Body of pancreas (tissue), 4 donors: ENCODE data around the gene BOC.

Experiments
- POLR2A ChIP-seq, 3 donors: fragments of 450-650 bp; IDR thresholded peaks; one replicate each; pipeline ENCODE4 v1.6.1; 2016; ENCODE audit warnings: antibody characterized with exemption in 3 of 3, mild to moderate bottlenecking in 2 of 3
- TF ChIP-seq, protein P1 (sequence below), 7 experiments: fragments of 450-650 bp in 4 of 7; fragments of 200-600 bp in 3 of 7; sonication (generic) in 3 of 7; IDR thresholded peaks; one replicate each; pipeline ENCODE4 v1.5.1; 2016 to 2019; ENCODE audit warnings: antibody characterized with exemption in 7 of 7

DNA sequence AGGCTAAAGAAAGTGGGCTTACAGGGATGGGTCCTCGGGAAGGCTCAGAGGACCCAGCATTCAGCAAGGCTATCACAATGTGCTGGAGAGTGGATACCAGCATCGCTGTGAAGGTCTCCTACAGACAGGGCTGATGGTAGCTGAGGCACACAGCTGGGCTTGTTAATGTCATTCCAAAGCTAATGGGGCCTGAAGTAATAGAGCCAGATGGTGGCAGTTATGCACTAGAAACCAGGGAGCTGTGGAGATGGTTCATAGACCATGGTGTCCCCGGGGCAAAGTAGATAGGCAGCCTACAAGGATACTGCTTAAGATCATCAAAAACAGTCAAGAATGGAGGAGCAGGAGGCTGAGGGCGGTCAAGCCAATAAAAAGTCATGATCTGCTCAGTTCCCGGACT is 24.8 kb upstream of the BOC start:
- TF ChIP-seq, protein P1, sequence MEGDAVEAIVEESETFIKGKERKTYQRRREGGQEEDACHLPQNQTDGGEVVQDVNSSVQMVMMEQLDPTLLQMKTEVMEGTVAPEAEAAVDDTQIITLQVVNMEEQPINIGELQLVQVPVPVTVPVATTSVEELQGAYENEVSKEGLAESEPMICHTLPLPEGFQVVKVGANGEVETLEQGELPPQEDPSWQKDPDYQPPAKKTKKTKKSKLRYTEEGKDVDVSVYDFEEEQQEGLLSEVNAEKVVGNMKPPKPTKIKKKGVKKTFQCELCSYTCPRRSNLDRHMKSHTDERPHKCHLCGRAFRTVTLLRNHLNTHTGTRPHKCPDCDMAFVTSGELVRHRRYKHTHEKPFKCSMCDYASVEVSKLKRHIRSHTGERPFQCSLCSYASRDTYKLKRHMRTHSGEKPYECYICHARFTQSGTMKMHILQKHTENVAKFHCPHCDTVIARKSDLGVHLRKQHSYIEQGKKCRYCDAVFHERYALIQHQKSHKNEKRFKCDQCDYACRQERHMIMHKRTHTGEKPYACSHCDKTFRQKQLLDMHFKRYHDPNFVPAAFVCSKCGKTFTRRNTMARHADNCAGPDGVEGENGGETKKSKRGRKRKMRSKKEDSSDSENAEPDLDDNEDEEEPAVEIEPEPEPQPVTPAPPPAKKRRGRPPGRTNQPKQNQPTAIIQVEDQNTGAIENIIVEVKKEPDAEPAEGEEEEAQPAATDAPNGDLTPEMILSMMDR (IDR thresholded peaks at IDR 0.05), result no peak
- no peak for TF ChIP-seq POLR2A (IDR thresholded peaks at IDR 0.05)
